ENCODE measurements around the gene GPR146. TPM values are rescaled to one million over a fixed set of nuclear protein-coding genes. Genes with fewer than 3 reads are reported as not detected.

GPR146 gene
- total RNA-seq, 8 experiments from 2014 or later = 1.00 to 4.6 (median 1.4) TPM

- WGBS, 10 experiments = no CpG with 5 or more reads among the region's 14 CpGs
- H3K4me1 ChIP-seq (replicated peaks in 1 of 2) = peaks cover 25 to 33% of the 10 kb centered on the region in 2 donors
- H3K27ac ChIP-seq = no peak overlapping the region
- ATAC-seq (replicated peaks in 6 of 8) = peak in 1 of 8 experiments; percentile 10
- in situ Hi-C loops (cut with MboI; ENCODE audit: low pct_unique_long_range_greater_than_20kb in 2 of 9, low sequenced_read_pairs in 9 of 9, unreplicated experiment in 9 of 9) = no loop called here
- H3K4me3 ChIP-seq = no peak overlapping the region
These were observed 50.5 kb downstream of the GPR146 start for GRCh38 chr7:1094870-1095269.

DNA sequence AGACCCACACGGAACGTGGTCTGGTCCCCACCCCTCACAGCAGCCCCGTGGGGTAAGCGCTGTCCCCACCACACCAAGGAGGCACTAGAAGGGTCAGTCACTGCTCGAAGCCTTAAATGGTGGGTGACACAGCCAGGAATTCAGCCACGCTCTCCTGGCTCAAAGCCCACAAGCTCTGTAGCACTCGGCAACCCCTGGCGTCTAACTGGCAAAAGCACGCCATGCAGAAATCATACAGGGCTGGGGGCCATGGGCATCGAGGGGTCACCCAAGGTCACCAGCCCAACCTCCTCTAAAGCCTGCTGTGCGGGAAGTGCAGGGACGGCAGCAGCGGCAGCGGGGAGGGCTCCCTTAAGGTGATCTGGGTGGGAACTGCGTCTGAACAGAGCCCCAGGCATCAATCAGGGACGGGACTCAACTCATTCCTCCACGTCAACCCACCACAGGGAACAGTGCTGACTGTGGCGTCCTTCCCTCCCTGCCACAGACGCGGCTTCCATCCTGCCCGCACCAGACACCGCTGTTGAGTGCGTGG, 51.3 kb downstream of the GPR146 start:
- H3K27ac ChIP-seq = peak overlapping the region in 1 of 2 donors; percentile 75
- 44 to 100% (median 83%) methylated on average over 4 to 13 of the region's 23 CpGs; no CpG with 5 or more reads in 7 of the 10 experiments for WGBS, 10 experiments
- ATAC-seq (replicated peaks in 6 of 8) = peak in 5 of 8 experiments; percentile 26 to 67 (median 40)
- peaks cover 32 to 40% of the 10 kb centered on the region in 2 donors for H3K4me1 ChIP-seq (replicated peaks in 1 of 2)
- no peak overlapping the region for H3K4me3 ChIP-seq
- in situ Hi-C loops (cut with MboI; ENCODE audit: low pct_unique_long_range_greater_than_20kb in 2 of 9, low sequenced_read_pairs in 9 of 9, unreplicated experiment in 9 of 9) = no loop called here

DNA sequence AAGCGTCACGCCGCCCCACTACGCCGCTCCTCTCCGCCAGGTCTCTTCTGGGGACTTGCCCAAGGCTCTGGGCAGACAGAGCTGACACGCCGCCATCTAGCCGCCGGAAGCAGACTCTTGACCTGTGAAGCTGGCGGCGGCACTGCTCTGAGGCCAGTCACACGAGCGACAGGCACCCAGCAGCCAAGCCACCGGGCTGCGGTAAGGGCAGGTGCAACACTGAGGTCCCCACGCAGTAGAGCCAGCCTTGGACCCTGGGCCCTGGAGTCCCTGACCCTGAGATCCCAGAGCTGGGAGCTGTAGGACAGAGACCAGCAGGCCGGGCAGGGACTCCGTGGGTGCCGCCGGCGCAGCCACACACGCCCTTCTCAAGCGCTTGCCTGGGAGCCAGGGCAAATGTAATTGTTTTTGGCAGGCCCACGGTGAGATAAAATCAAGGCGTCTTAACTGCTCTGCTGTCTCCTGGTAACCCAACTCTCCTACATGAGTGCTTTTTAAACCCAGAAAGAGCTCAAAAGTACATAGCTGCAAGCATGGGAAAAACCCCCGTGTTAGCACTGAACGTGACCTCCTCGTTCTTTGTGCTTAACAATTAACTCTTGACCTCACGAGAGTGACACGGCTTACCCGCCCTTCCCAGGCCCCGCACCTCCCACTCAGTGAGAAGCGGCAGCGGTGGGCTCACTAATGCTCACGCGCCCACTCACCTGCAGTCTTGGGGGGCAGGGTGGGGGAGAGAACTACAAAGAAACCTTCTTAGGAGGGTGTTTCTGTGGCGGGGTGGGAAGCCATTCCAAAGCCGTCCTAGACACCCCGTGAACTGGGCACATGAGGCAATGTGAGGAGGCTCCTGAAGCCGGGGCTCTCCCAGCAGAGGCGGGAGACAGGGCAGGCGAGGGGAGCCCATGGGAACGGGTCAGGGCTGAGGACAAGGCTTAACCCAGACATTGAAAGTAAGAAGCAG, 52.1 kb downstream of the GPR146 start:
- in situ Hi-C loops (cut with MboI; ENCODE audit: low pct_unique_long_range_greater_than_20kb in 2 of 9, low sequenced_read_pairs in 9 of 9, unreplicated experiment in 9 of 9) = no loop called here
- Histone ChIP-seq H3K4me1 (replicated peaks in 1 of 2) (peaks cover 40 to 48% of the 10 kb centered on the region in 2 donors), H3K27ac (peak overlapping the region in 1 of 2 donors; percentile 75), H3K4me3 (no peak overlapping the region)
- WGBS, 10 experiments = 28 to 90% (median 84%) methylated on average over 2 to 14 of the region's 44 CpGs; no CpG with 5 or more reads in 4 of the 10 experiments
- ATAC-seq (replicated peaks in 6 of 8) = peak in 4 of 8 experiments; percentile 1 to 39 (median 4)

- Histone ChIP-seq H3K27ac (peak overlapping the region in 1 of 2 donors; percentile 75), H3K4me1 (replicated peaks in 1 of 2) (peaks cover 42 to 51% of the 10 kb centered on the region in 2 donors), H3K4me3 (no peak overlapping the region)
- no peak for ATAC-seq (replicated peaks in 6 of 8)
- in situ Hi-C loops (cut with MboI; ENCODE audit: low pct_unique_long_range_greater_than_20kb in 2 of 9, low sequenced_read_pairs in 9 of 9, unreplicated experiment in 9 of 9) = no loop called here
- WGBS, 10 experiments = 83 to 93% (median 86%) methylated on average over 1 to 13 of the region's 13 CpGs; no CpG with 5 or more reads in 4 of the 10 experiments
These were observed 52.8 kb downstream of the GPR146 start for GRCh38 chr7:1097120-1097504.

DNA sequence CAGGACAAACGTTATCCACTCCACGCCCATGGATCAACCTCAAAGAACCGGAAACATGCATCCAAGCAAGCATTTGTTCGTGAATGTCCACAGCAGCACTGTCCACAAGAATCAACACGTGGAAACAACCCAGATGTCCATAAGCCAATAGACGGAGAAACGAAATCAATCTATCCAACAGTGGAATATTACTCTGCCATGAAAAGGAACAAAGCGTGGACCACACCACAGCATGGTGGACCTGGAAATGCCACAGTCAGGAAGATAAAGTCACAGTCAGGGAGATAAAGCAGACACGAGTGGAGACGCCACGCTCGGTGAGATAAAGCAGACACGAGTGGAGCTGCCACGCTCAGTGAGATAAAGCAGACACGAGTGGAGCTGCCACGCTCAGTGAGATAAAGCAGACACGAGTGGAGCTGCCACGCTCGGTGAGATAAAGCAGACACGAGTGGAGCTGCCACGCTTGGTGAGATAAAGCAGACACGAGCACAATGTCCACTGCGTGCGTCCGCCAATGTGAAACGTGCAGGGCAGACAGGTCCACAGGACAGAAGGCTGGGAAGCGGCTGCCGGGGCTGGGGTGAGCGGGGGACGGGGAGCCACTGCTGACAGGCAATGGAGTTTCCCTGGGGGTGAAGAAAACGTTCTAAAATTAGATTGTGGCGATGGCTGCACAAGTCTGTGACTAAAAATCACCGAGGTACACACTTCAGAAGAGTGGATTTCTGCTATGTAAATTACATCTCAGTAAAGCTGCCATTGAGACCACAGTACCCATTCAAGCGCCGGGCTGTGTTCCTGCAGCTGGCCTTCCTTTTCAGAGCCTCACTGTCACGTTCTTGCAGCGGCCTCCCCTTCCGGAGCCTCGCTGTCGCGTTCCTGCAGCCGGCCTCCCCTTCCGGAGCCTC, 54.2 kb downstream of the GPR146 start:
- in situ Hi-C loops (cut with MboI; ENCODE audit: low pct_unique_long_range_greater_than_20kb in 2 of 9, low sequenced_read_pairs in 9 of 9, unreplicated experiment in 9 of 9) = no loop called here
- H3K4me1 ChIP-seq (replicated peaks in 1 of 2) = peaks cover 42 to 51% of the 10 kb centered on the region in 2 donors
- ATAC-seq (replicated peaks in 6 of 8) = no peak
- no peak overlapping the region for H3K4me3 ChIP-seq
- 94 to 100% (median 100%) methylated on average over 3 to 13 of the region's 43 CpGs; no CpG with 5 or more reads in 2 of the 10 experiments for WGBS, 10 experiments
- H3K27ac ChIP-seq = no peak overlapping the region

GRCh38 chr7:1099154-1099542, 54.8 kb downstream of the GPR146 start:
- WGBS, 10 experiments = 88 to 100% (median 97%) methylated on average over 1 to 6 of the region's 26 CpGs; no CpG with 5 or more reads in 4 of the 10 experiments
- Histone ChIP-seq H3K4me1 (replicated peaks in 1 of 2) (peaks cover 47 to 49% of the 10 kb centered on the region in 2 donors), H3K4me3 (no peak overlapping the region), H3K27ac (no peak overlapping the region)
- ATAC-seq (replicated peaks in 6 of 8) = no peak
- in situ Hi-C loops (cut with MboI; ENCODE audit: low pct_unique_long_range_greater_than_20kb in 2 of 9, low sequenced_read_pairs in 9 of 9, unreplicated experiment in 9 of 9) = no loop called here

- H3K4me1 ChIP-seq (replicated peaks in 1 of 2) = peaks cover 47 to 54% of the 10 kb centered on the region in 2 donors
- WGBS, 10 experiments = 86 to 100% (median 100%) methylated on average over 1 to 8 of the region's 16 CpGs; no CpG with 5 or more reads in 2 of the 10 experiments
- H3K4me3 ChIP-seq = no peak overlapping the region
- in situ Hi-C loops (cut with MboI; ENCODE audit: low pct_unique_long_range_greater_than_20kb in 2 of 9, low sequenced_read_pairs in 9 of 9, unreplicated experiment in 9 of 9) = no loop called here
- no peak for ATAC-seq (replicated peaks in 6 of 8)
- H3K27ac ChIP-seq = no peak overlapping the region
These were observed 55.3 kb downstream of the GPR146 start for GRCh38 chr7:1099637-1100036.

DNA sequence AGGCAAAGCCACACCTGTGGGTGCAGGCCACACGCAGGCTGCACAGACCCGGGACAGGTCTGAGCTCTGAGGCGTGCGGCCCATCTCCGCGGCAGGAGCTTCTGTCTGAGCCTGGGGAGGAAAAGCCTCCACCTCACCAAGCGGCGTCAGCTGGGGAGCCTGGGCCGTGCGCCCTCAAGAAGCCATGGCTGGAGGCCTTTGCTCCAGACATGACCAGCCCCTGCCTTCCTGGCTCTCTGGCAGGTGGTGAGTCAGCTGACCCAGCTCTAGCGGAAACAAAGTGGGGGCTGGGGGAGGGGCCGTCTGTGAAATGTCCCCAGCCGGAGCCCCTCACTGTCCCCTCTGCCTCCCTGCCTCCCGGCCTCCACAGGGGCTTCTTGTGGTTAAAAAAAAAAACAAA, 56.0 kb downstream of the GPR146 start:
- peak overlapping the region in 1 of 2 donors; percentile 73 for H3K27ac ChIP-seq
- in situ Hi-C loops (cut with MboI; ENCODE audit: low pct_unique_long_range_greater_than_20kb in 2 of 9, low sequenced_read_pairs in 9 of 9, unreplicated experiment in 9 of 9) = no loop called here
- WGBS, 10 experiments = 80 to 100% (median 100%) methylated on average over 1 of the region's 14 CpGs; no CpG with 5 or more reads in 7 of the 10 experiments
- ATAC-seq (replicated peaks in 6 of 8) = peak in 4 of 8 experiments; percentile 24 to 51 (median 33)
- no peak overlapping the region for H3K4me3 ChIP-seq
- H3K4me1 ChIP-seq (replicated peaks in 1 of 2) = peaks cover 47 to 56% of the 10 kb centered on the region in 2 donors

DNA sequence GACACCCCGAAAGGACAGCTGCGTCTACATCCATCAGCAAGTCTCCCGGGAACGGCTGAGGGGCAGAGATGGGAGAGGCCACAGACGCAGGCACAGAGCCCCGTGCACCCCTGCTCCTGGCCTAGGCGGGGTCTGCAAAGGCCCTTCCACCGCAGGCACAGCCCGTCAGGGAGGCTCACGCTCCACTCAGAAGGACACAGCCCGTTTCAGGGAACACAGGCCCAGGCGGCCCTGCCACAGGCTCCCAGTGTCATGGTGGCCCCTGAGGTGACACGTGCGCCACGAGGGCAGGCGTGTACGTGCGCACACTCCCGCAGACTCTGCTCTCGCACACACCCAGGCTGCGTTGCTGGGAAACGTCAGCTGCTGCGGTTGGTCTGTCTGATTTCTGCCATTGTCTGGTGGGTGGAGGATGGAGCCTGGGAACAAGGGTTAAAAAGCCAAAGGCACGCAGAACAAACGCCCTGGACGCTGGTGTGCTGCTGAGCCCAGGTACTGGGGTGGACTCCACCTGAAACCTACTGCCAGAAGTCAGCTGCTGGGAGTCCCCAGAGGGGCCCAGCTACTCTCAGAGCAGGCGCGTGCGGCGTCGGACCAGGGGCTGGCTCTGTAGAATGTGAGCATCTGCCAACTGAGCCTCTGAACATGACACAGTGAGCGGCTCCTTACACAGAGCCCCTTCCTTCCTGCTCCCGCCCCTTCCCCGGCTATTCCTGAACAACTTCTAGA, 56.7 kb downstream of the GPR146 start:
- 50 to 96% (median 65%) methylated on average over 2 to 7 of the region's 34 CpGs; no CpG with 5 or more reads in 5 of the 10 experiments for WGBS, 10 experiments
- in situ Hi-C loops (cut with MboI; ENCODE audit: low pct_unique_long_range_greater_than_20kb in 2 of 9, low sequenced_read_pairs in 9 of 9, unreplicated experiment in 9 of 9) = no loop called here

DNA sequence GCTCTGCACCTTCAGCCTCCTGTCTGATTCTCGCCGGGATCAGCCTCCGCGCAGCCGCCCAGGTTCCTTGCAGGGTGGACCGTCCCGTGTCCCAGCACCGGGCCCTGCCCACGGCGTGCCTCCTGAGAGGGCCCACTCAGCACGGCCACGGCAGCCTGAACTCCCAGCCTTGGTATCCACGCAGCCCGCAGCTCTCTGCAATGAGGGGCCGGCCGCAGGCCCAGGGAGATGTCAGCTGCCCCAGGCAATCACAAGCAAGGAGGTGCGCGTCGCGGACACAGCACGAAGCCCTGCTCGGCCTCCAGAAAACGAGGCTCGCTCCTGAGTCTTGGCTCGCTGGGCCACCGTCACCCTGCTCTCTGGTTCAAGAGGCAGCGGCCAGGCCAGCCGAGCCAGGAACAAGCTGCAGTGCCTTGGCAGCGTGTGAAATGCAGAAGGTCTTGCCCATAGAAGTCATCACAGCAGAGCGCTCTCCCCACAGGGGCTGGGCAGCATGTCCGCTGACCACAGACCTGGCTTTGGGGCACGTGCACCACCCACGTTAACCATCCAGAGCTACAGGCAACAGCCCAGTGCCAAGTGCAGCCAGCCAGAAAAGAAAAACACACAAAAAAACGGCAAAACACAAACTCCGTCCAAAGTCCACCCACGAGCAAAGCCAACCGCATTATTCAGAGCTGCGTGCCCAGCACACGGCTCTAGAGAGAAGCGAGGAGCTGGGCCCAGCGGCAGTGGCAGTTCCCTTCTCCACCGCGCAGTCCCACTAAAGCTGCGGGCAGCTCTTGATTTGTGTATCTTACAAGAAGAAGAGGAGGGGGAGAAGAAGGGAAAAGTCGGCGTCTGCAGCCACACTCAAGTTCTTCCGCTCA, 57.5 kb downstream of the GPR146 start:
- no peak overlapping the region for H3K4me3 ChIP-seq
- peaks cover 38 to 44% of the 10 kb centered on the region in 2 donors for H3K4me1 ChIP-seq (replicated peaks in 1 of 2)
- H3K27ac ChIP-seq = peak overlapping the region; percentile 3 to 73
- 78 to 100% (median 90%) methylated on average over 2 to 15 of the region's 47 CpGs; no CpG with 5 or more reads in 2 of the 10 experiments for WGBS, 10 experiments
- ATAC-seq (replicated peaks in 6 of 8) = peak in 2 of 8 experiments; percentile 2 to 4
- in situ Hi-C loops (cut with MboI; ENCODE audit: low pct_unique_long_range_greater_than_20kb in 2 of 9, low sequenced_read_pairs in 9 of 9, unreplicated experiment in 9 of 9) = no loop called here

More for the DNA sequence above, 56.7 kb downstream of the GPR146 start:
- H3K4me1 ChIP-seq (replicated peaks in 1 of 2) = peaks cover 46 to 52% of the 10 kb centered on the region in 2 donors
- H3K27ac ChIP-seq = peak overlapping the region; percentile 3 to 73
- peak in 5 of 8 experiments; percentile 65 to 74 (median 70) for ATAC-seq (replicated peaks in 6 of 8)
- no peak overlapping the region for H3K4me3 ChIP-seq
